ENCODE data around the gene SLC22A12.
A peak's percentile ranks its signal among the peaks of the same experiment; 100 is the strongest.

SLC22A12 gene

GRCh38 chr11:64563966-64564365 lies 27.1 kb upstream of the SLC22A12 start:
- peak; percentile 7 for DNase-seq

- DNase-seq, result peak; percentile 32
Measured at GRCh38 chr11:64564419-64564818, 26.6 kb upstream of the SLC22A12 start.

GRCh38 chr11:64564947-64565889 lies 25.8 kb upstream of the SLC22A12 start:
- DNase-seq, result peak; percentile 39

- peak; percentile 63 for DNase-seq
Measured at GRCh38 chr11:64566042-64566914, 24.7 kb upstream of the SLC22A12 start.

- DNase-seq, result peak; percentile 55
Measured at GRCh38 chr11:64566915-64567891, 23.8 kb upstream of the SLC22A12 start.

GRCh38 chr11:64568041-64568571 lies 22.9 kb upstream of the SLC22A12 start:
- peak; percentile 43 for DNase-seq

GRCh38 chr11:64568584-64569140 lies 22.4 kb upstream of the SLC22A12 start:
- DNase-seq, result peak; percentile 41

- no peak for DNase-seq
Measured at GRCh38 chr11:64569300-64569970, 21.6 kb upstream of the SLC22A12 start.

- DNase-seq, result no peak
Measured at GRCh38 chr11:64570341-64570740, 20.7 kb upstream of the SLC22A12 start.

GRCh38 chr11:64571050-64571409 lies 20.0 kb upstream of the SLC22A12 start:
- DNase-seq, result no peak

GRCh38 chr11:64571410-64572091 lies 19.5 kb upstream of the SLC22A12 start:
- DNase-seq, result peak; percentile 32

- DNase-seq, result no peak
Measured at GRCh38 chr11:64572143-64572542, 18.9 kb upstream of the SLC22A12 start.

- no peak for DNase-seq
Measured at GRCh38 chr11:64577202-64577601, 13.8 kb upstream of the SLC22A12 start.

- DNase-seq, result no peak
Measured at GRCh38 chr11:64580412-64580811, 10.6 kb upstream of the SLC22A12 start.

- no peak for DNase-seq
Measured at GRCh38 chr11:64581057-64581523, 9.9 kb upstream of the SLC22A12 start.

GRCh38 chr11:64582885-64583284 lies 8.1 kb upstream of the SLC22A12 start:
- DNase-seq, result no peak

GRCh38 chr11:64583296-64584262 lies 7.4 kb upstream of the SLC22A12 start:
- DNase-seq, result no peak

GRCh38 chr11:64585150-64585549 lies 5.9 kb upstream of the SLC22A12 start:
- no peak for DNase-seq

GRCh38 chr11:64586366-64586765 lies 4.7 kb upstream of the SLC22A12 start:
- DNase-seq, result no peak
